Natural killer cell (primary cell): ENCODE measurements around the gene SETX. TPM values are rescaled to one million over a fixed set of nuclear protein-coding genes. Genes with fewer than 3 reads are reported as not detected.

Experiments
- ATAC-seq, 3 donors: fragments of 150-1000 bp in 2 of 3; fragments of 200-7000 bp in 1 of 3; cut with Tn5 transposase; 1 replicate in 1 of 3; 2 replicates in 2 of 3; pipeline ENCODE4 v1.10.0; 2021; ENCODE audit warnings: mild to moderate bottlenecking in 2 of 3, moderate library complexity in 2 of 3
- DNase-seq, 2 donors: peaks; one replicate each; pipeline versions ENCODE4 v3.0.0 to v3.0.0-alpha.2; 2013 to 2021; ENCODE audit warnings: mixed read lengths in 1 of 2
- H3K27ac ChIP-seq: one replicate; pipeline ENCODE4 v1.5.1; 2013; ENCODE audit warnings: mild to moderate bottlenecking, low read length
- H3K27me3 ChIP-seq: one replicate; pipeline ENCODE4 v1.6.1; 2013; ENCODE audit warnings: low read length; ENCODE audit not compliant: control insufficient read depth, insufficient read depth
- H3K36me3 ChIP-seq: one replicate; pipeline ENCODE4 v1.6.1; 2013; ENCODE audit warnings: low read length; ENCODE audit not compliant: control insufficient read depth, insufficient read depth
- H3K4me1 ChIP-seq: one replicate; pipeline ENCODE4 v1.6.1; 2013; ENCODE audit warnings: low read length; ENCODE audit not compliant: control insufficient read depth, insufficient read depth
- H3K4me3 ChIP-seq: one replicate; pipeline ENCODE4 v1.5.1; 2013; ENCODE audit warnings: low read length
- H3K9me3 ChIP-seq: one replicate; pipeline ENCODE4 v1.6.1; 2013; ENCODE audit warnings: low read length; ENCODE audit not compliant: control insufficient read depth, insufficient read depth
- H3K27ac Mint-ChIP-seq, 2 donors: one replicate each; pipeline ENCODE4 v1.8.0; 2022; ENCODE audit warnings: mild to moderate bottlenecking in 2 of 2, mixed read lengths in 2 of 2, moderate library complexity in 1 of 2
- H3K27me3 Mint-ChIP-seq, 2 donors: one replicate each; pipeline ENCODE4 v1.8.0; 2022; ENCODE audit warnings: low read depth in 2 of 2, mixed read lengths in 2 of 2
- H3K36me3 Mint-ChIP-seq: one replicate; pipeline ENCODE4 v1.8.0; 2022; ENCODE audit warnings: mixed read lengths
- H3K4me1 Mint-ChIP-seq, 2 donors: one replicate each; pipeline ENCODE4 v1.8.0; 2022; ENCODE audit warnings: mixed read lengths in 2 of 2
- H3K4me3 Mint-ChIP-seq: one replicate; pipeline ENCODE4 v1.8.0; 2022; ENCODE audit warnings: mild to moderate bottlenecking, moderate library complexity, mixed read lengths
- H3K9me3 Mint-ChIP-seq, 2 donors: one replicate each; pipeline ENCODE4 v1.8.0; 2022; ENCODE audit warnings: mixed read lengths in 2 of 2
- WGBS: methylation state at CpG from one replicate; pipeline ENCODE4 v1.1.7; 2013; ENCODE audit warnings: missing lambda C conversion rate; ENCODE audit not compliant: insufficient coverage; 5-methylcytosine and 5-hydroxymethylcytosine counted together
- intact Hi-C: fragments of 100-400 bp; cut with micrococcal nuclease; formaldehyde crosslinking; loops from one replicate; pipeline ENCODE4 v1.14.2; 2022
- total RNA-seq, 4 donors: library from RNA; stranded (reverse); fragments of 120-200 nt in 1 of 4; gene quantifications; one replicate each; pipeline versions ENCODE4 v1.2.3 to v1.2.4, GENCODE V29; 2013 to 2022
- TF ChIP-seq, protein P1 (sequence below): fragments of 200-600 bp; IDR thresholded peaks from one replicate; pipeline ENCODE4 v1.8.0; 2022; ENCODE audit warnings: antibody characterized with exemption

SETX gene
- total RNA-seq, 3 donors from 2014 or later (not counting 1 experiment from before 2014, with no cell fraction given), result 85.3 to 109 (median 97.7) TPM

DNA sequence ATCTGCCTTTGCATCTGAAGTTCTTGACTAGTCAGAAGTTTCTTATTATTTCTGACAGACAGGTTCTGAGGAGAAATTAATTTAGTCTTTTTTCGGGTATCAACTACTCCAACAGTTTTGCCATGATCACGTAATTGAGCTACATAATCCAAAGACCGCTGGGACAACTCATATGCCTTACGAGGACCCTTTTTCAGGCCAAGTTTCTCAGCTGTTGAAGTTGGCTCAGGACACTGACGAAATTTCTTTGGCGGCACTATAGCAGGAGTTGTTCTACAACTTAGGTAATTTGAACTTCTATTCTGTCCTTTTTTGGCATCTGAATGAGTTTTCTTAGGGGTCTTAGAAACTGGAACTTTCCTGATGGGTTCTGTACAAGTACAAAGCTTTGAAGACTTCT is 27.2 kb downstream of the SETX start:
- Mint-ChIP-seq H3K4me3 (no peak overlapping the region), H3K9me3 (no peaks in the 10 kb centered on the region), H3K36me3 (peaks cover 59% of the 10 kb centered on the region), H3K27ac (peak overlapping the region; percentile 34 to 56), H3K4me1 (peaks cover 53 to 61% of the 10 kb centered on the region in 2 donors), H3K27me3 (no peaks in the 10 kb centered on the region)
- Histone ChIP-seq H3K27me3 (no peaks in the 10 kb centered on the region), H3K4me1 (no peaks in the 10 kb centered on the region), H3K36me3 (peaks cover 76% of the 10 kb centered on the region), H3K9me3 (no peaks in the 10 kb centered on the region), H3K27ac (no peak overlapping the region), H3K4me3 (no peak overlapping the region)
- intact Hi-C loops, result no loop called here
- TF ChIP-seq, protein P1, sequence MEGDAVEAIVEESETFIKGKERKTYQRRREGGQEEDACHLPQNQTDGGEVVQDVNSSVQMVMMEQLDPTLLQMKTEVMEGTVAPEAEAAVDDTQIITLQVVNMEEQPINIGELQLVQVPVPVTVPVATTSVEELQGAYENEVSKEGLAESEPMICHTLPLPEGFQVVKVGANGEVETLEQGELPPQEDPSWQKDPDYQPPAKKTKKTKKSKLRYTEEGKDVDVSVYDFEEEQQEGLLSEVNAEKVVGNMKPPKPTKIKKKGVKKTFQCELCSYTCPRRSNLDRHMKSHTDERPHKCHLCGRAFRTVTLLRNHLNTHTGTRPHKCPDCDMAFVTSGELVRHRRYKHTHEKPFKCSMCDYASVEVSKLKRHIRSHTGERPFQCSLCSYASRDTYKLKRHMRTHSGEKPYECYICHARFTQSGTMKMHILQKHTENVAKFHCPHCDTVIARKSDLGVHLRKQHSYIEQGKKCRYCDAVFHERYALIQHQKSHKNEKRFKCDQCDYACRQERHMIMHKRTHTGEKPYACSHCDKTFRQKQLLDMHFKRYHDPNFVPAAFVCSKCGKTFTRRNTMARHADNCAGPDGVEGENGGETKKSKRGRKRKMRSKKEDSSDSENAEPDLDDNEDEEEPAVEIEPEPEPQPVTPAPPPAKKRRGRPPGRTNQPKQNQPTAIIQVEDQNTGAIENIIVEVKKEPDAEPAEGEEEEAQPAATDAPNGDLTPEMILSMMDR, result no peak
- ATAC-seq (no peak), DNase-seq (no peak)
- over 99% methylated on average over 6 of the region's 6 CpGs for WGBS

DNA sequence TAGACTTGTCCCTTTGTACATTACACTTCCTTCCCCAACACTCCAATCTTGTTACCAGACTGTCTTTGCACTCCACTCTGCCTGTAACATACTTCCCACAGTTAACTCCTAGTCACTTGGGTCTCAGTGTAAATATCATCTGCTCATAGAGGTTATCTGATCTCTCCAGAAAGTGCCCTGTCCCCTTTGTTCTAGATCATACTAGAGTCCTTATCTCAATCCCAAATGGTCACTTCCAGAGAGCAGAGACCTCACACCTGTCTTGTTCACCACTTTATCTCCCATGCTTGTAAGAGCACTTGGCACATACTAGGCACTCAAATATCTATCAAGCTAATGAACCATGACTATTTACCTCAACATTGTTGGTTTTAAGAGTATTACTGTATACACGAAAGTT is 30.4 kb downstream of the SETX start:
- DNase-seq (no peak), ATAC-seq (no peak)
- H3K9me3 Mint-ChIP-seq, result no peaks in the 10 kb centered on the region
- peaks cover 31% of the 10 kb centered on the region for H3K36me3 Mint-ChIP-seq
- H3K36me3 ChIP-seq, result peaks cover 58% of the 10 kb centered on the region
- intact Hi-C loops, result no loop called here
- no peak overlapping the region for H3K4me3 Mint-ChIP-seq
- no peaks in the 10 kb centered on the region for H3K27me3 ChIP-seq
- H3K4me1 ChIP-seq, result no peaks in the 10 kb centered on the region
- no peak overlapping the region for H3K27ac ChIP-seq
- 100% methylated on average over 1 of the region's 1 CpG for WGBS
- peaks cover 49 to 52% of the 10 kb centered on the region in 2 donors for H3K4me1 Mint-ChIP-seq
- H3K4me3 ChIP-seq, result no peak overlapping the region
- TF ChIP-seq, protein P1, result no peak
- no peaks in the 10 kb centered on the region for H3K27me3 Mint-ChIP-seq
- peak overlapping the region; percentile 21 to 27 for H3K27ac Mint-ChIP-seq
- no peaks in the 10 kb centered on the region for H3K9me3 ChIP-seq

GRCh38 chr9:132319421-132320110 is 35.2 kb downstream of the SETX start:
- no peaks in the 10 kb centered on the region for H3K27me3 ChIP-seq
- peaks cover 22 to 24% of the 10 kb centered on the region in 2 donors for H3K4me1 Mint-ChIP-seq
- H3K4me3 Mint-ChIP-seq, result no peak overlapping the region
- no peaks in the 10 kb centered on the region for H3K9me3 Mint-ChIP-seq
- H3K27ac Mint-ChIP-seq, result no peak overlapping the region
- DNase-seq (no peak), ATAC-seq (no peak)
- no peaks in the 10 kb centered on the region for H3K36me3 Mint-ChIP-seq
- no peak overlapping the region for H3K27ac ChIP-seq
- H3K27me3 Mint-ChIP-seq, result no peaks in the 10 kb centered on the region
- WGBS, result 96% methylated on average over 4 of the region's 4 CpGs
- H3K4me1 ChIP-seq, result no peaks in the 10 kb centered on the region
- TF ChIP-seq, protein P1, result no peak
- no peaks in the 10 kb centered on the region for H3K9me3 ChIP-seq
- H3K36me3 ChIP-seq, result peaks cover 53% of the 10 kb centered on the region
- H3K4me3 ChIP-seq, result no peak overlapping the region
- intact Hi-C loops, result no loop called here

- Mint-ChIP-seq H3K36me3 (peaks cover 16% of the 10 kb centered on the region), H3K4me1 (peaks cover 30 to 40% of the 10 kb centered on the region in 2 donors), H3K27me3 (no peaks in the 10 kb centered on the region), H3K4me3 (no peak overlapping the region), H3K9me3 (no peaks in the 10 kb centered on the region), H3K27ac (peak overlapping the region; percentile 37 to 45)
- Histone ChIP-seq H3K27me3 (no peaks in the 10 kb centered on the region), H3K4me1 (no peaks in the 10 kb centered on the region), H3K4me3 (no peak overlapping the region), H3K36me3 (peaks cover 71% of the 10 kb centered on the region), H3K9me3 (no peaks in the 10 kb centered on the region), H3K27ac (no peak overlapping the region)
- intact Hi-C loops, result no loop called here
- TF ChIP-seq, protein P1, result no peak
- no peak for DNase-seq
- no peak for ATAC-seq
- WGBS, result no CpG with 5 or more reads among the region's 2 CpGs
Observed at GRCh38 chr9:132312873-132313272, 41.9 kb downstream of the SETX start.
